T-cell (primary cell): ENCODE data around the gene BTRC. TPM values are rescaled to one million over a fixed set of nuclear protein-coding genes. Genes with fewer than 3 reads are reported as not detected.

Experiments used
- ATAC-seq, 4 experiments: fragments of 200-7000 bp in 3 of 4; fragments of 150-1000 bp in 1 of 4; cut with Tn5 transposase; replicated peaks in 1 of 4; 1 replicate in 3 of 4; 2 replicates in 1 of 4; pipeline ENCODE4 v1.10.0; 2021; ENCODE audit warnings: moderate library complexity in 3 of 4, mild to moderate bottlenecking in 2 of 4, moderate number of reproducible peaks in 1 of 4
- CTCF ChIA-PET, 2 donors: fragments of 300-600 bp; sonication (Branson Sonifier 250); formaldehyde crosslinking; loops; one replicate each; lab custom pipeline; 2022; ENCODE audit warnings: antibody characterized with exemption in 2 of 2; lab: Charles Lee
- POLR2A ChIA-PET, 2 donors: fragments of 300-600 bp; sonication (Branson Sonifier 250); formaldehyde crosslinking; loops; one replicate each; lab custom pipeline; 2022; ENCODE audit warnings: antibody characterized with exemption in 2 of 2; lab: Charles Lee
- DNase-seq, 35 experiments: peaks; one replicate each; pipeline versions ENCODE4 v3.0.0 to v3.0.0-alpha.2; 2013 to 2023
- H3K27ac ChIP-seq: one replicate; pipeline ENCODE4 v1.5.1; 2013; ENCODE audit warnings: low read length
- H3K27me3 ChIP-seq, 2 experiments: replicated peaks in 1 of 2; 1 replicate in 1 of 2; 2 replicates in 1 of 2; pipeline versions ENCODE4 v1.6.1 to v1.7.0; 2013; ENCODE audit warnings: low read length in 1 of 2, mixed read lengths in 1 of 2; ENCODE audit not compliant: control insufficient read depth in 2 of 2, insufficient read depth in 2 of 2; ENCODE audit errors: extremely low read depth in 1 of 2
- H3K36me3 ChIP-seq, 2 donors: 1 replicate in 1 of 2; 2 replicates in 1 of 2; pipeline versions ENCODE4 v1.6.1 to v1.7.0; 2013; ENCODE audit warnings: low read length in 1 of 2; ENCODE audit not compliant: control insufficient read depth in 2 of 2, insufficient read depth in 1 of 2; ENCODE audit errors: extremely low read depth in 1 of 2
- H3K4me1 ChIP-seq, 2 experiments: 1 replicate in 1 of 2; 2 replicates in 1 of 2; pipeline versions ENCODE4 v1.6.1 to v1.7.0; 2013; ENCODE audit warnings: low read length in 2 of 2, mixed read lengths in 1 of 2; ENCODE audit not compliant: insufficient read depth in 2 of 2, control insufficient read depth in 1 of 2; ENCODE audit errors: extremely low read depth in 1 of 2
- H3K4me3 ChIP-seq, 2 donors: 1 replicate in 1 of 2; 2 replicates in 1 of 2; pipeline versions ENCODE4 v1.5.1 to v1.7.0; 2013; ENCODE audit warnings: mild to moderate bottlenecking in 2 of 2, low read length in 1 of 2, moderate library complexity in 1 of 2; ENCODE audit not compliant: control insufficient read depth in 1 of 2; ENCODE audit errors: extremely low read depth in 1 of 2
- H3K9me3 ChIP-seq: 2 replicates; pipeline ENCODE4 v1.7.0; 2013
- H3K27ac Mint-ChIP-seq, 2 donors: one replicate each; pipeline ENCODE4 v1.8.0; 2020 to 2021; ENCODE audit warnings: mild to moderate bottlenecking in 2 of 2, mixed read lengths in 2 of 2
- H3K27me3 Mint-ChIP-seq, 2 donors: one replicate each; pipeline ENCODE4 v1.8.0; 2021 to 2022; ENCODE audit warnings: mixed read lengths in 2 of 2
- H3K36me3 Mint-ChIP-seq: one replicate; pipeline ENCODE4 v1.8.0; 2021; ENCODE audit warnings: mixed read lengths
- H3K4me1 Mint-ChIP-seq, 3 donors: one replicate each; pipeline ENCODE4 v1.8.0; 2020 to 2022; ENCODE audit warnings: mixed read lengths in 3 of 3, mild to moderate bottlenecking in 1 of 3
- H3K4me3 Mint-ChIP-seq, 3 donors: one replicate each; pipeline ENCODE4 v1.8.0; 2020 to 2022; ENCODE audit warnings: mild to moderate bottlenecking in 3 of 3, mixed read lengths in 3 of 3, moderate library complexity in 3 of 3
- H3K9me3 Mint-ChIP-seq, 3 donors: one replicate each; pipeline ENCODE4 v1.8.0; 2020 to 2022; ENCODE audit warnings: mixed read lengths in 3 of 3
- WGBS: methylation state at CpG from one replicate; pipeline ENCODE4 v1.1.5; 2013; ENCODE audit warnings: missing lambda C conversion rate; ENCODE audit not compliant: insufficient coverage; 5-methylcytosine and 5-hydroxymethylcytosine counted together
- total RNA-seq, 35 experiments: library from RNA in 6 of 35; stranded (reverse) in 6 of 35; fragments of 120-200 nt in 1 of 35; gene quantifications; one replicate each; pipeline versions ENCODE4 v1.2.1 to v1.2.4 and lab custom pipeline; 2013 to 2026

The BTRC gene
- total RNA-seq, 5 donors from 2014 or later (not counting 1 experiment from before 2014, with no cell fraction given) = 15.7 to 23.2 (median 17.3) TPM

- ATAC-seq = no peak
- no peak overlapping the region for H3K4me3 Mint-ChIP-seq
- Histone ChIP-seq H3K27ac (no peak overlapping the region), H3K4me1 (no peaks in the 10 kb centered on the region), H3K4me3 (no peak overlapping the region), H3K36me3 (no peaks in the 10 kb centered on the region), H3K9me3 (no peaks in the 10 kb centered on the region), H3K27me3 (no peaks in the 10 kb centered on the region)
- H3K9me3 Mint-ChIP-seq = no peaks in the 10 kb centered on the region
- ChIA-PET CTCF (interaction anchor here (0.6 to 4.1 kb wide), 3 partner anchors 10 to 173 kb away, joined by 3 to 19 read pairs (median 4); no protein-coding TSS in a partner anchor), POLR2A (no interaction called here)
- H3K36me3 Mint-ChIP-seq = peaks cover 2% of the 10 kb centered on the region
- no peaks in the 10 kb centered on the region for H3K27me3 Mint-ChIP-seq
- WGBS = 92% methylated on average over 7 of the region's 7 CpGs
- H3K27ac Mint-ChIP-seq = no peak overlapping the region
- H3K4me1 Mint-ChIP-seq = peaks cover 19 to 29% (median 19%) of the 10 kb centered on the region in 3 donors
- DNase-seq = no peak
Observed at GRCh38 chr10:101446947-101447346, 93.0 kb downstream of the BTRC start.

- Histone ChIP-seq H3K4me1 (no peaks in the 10 kb centered on the region), H3K9me3 (no peaks in the 10 kb centered on the region), H3K27me3 (no peaks in the 10 kb centered on the region), H3K4me3 (no peak overlapping the region), H3K27ac (no peak overlapping the region), H3K36me3 (no peaks in the 10 kb centered on the region)
- ATAC-seq = no peak
- Mint-ChIP-seq H3K9me3 (no peaks in the 10 kb centered on the region), H3K36me3 (no peaks in the 10 kb centered on the region), H3K4me3 (no peak overlapping the region), H3K27me3 (no peaks in the 10 kb centered on the region), H3K27ac (no peak overlapping the region), H3K4me1 (peaks cover 21 to 29% (median 21%) of the 10 kb centered on the region in 3 donors)
- ChIA-PET POLR2A (no interaction called here), CTCF (interaction anchor here (0.6 to 4.1 kb wide), 2 partner anchors 19 to 52 kb away, joined by 3 to 19 read pairs; no protein-coding TSS in a partner anchor)
- no peak for DNase-seq
- WGBS = no CpG with 5 or more reads among the region's 2 CpGs
Observed at GRCh38 chr10:101447477-101447876, 93.5 kb downstream of the BTRC start.

- Mint-ChIP-seq H3K9me3 (no peaks in the 10 kb centered on the region), H3K27me3 (no peaks in the 10 kb centered on the region), H3K27ac (no peak overlapping the region), H3K36me3 (no peaks in the 10 kb centered on the region), H3K4me1 (peaks cover 33 to 43% (median 36%) of the 10 kb centered on the region in 3 donors), H3K4me3 (no peak overlapping the region)
- no peak overlapping the region for H3K27ac ChIP-seq
- WGBS = 100% methylated on average over 1 of the region's 6 CpGs
- no peaks in the 10 kb centered on the region for H3K27me3 ChIP-seq
- H3K4me1 ChIP-seq = peaks cover 0 to 2% of the 10 kb centered on the region in 2 experiments
- CTCF ChIA-PET = interaction anchor here in 1 of 2 donors (1.0 kb wide), 1 partner anchor 16 kb away, joined by 3 read pairs; no protein-coding TSS in a partner anchor
- no peaks in the 10 kb centered on the region for H3K36me3 ChIP-seq
- H3K4me3 ChIP-seq = no peak overlapping the region
- H3K9me3 ChIP-seq = no peaks in the 10 kb centered on the region
- no peak for ATAC-seq
- POLR2A ChIA-PET = no interaction called here
- no peak for DNase-seq
Observed at GRCh38 chr10:101450277-101451080, 96.5 kb downstream of the BTRC start.

- DNase-seq = no peak
- no CpG with 5 or more reads among the region's 1 CpG for WGBS
- H3K9me3 ChIP-seq = no peaks in the 10 kb centered on the region
- Mint-ChIP-seq H3K27me3 (no peaks in the 10 kb centered on the region), H3K9me3 (no peaks in the 10 kb centered on the region), H3K4me1 (peaks cover 33 to 43% (median 36%) of the 10 kb centered on the region in 3 donors), H3K4me3 (no peak overlapping the region), H3K27ac (no peak overlapping the region), H3K36me3 (no peaks in the 10 kb centered on the region)
- no peak for ATAC-seq
- ChIA-PET CTCF (no interaction called here), POLR2A (no interaction called here)
- H3K27ac ChIP-seq = no peak overlapping the region
- peaks cover 0 to 2% of the 10 kb centered on the region in 2 experiments for H3K4me1 ChIP-seq
- no peak overlapping the region for H3K4me3 ChIP-seq
- H3K27me3 ChIP-seq = no peaks in the 10 kb centered on the region
- H3K36me3 ChIP-seq = no peaks in the 10 kb centered on the region
Observed at GRCh38 chr10:101451261-101451660, 97.3 kb downstream of the BTRC start.

GRCh38 chr10:101451667-101452069, 97.7 kb downstream of the BTRC start:
- DNase-seq (no peak), ATAC-seq (no peak)
- Histone ChIP-seq H3K36me3 (no peaks in the 10 kb centered on the region), H3K9me3 (no peaks in the 10 kb centered on the region), H3K4me3 (no peak overlapping the region), H3K4me1 (peaks cover 0 to 2% of the 10 kb centered on the region in 2 experiments), H3K27ac (no peak overlapping the region), H3K27me3 (no peaks in the 10 kb centered on the region)
- ChIA-PET CTCF (no interaction called here), POLR2A (no interaction called here)
- peaks cover 33 to 43% (median 36%) of the 10 kb centered on the region in 3 donors for H3K4me1 Mint-ChIP-seq
- no peaks in the 10 kb centered on the region for H3K36me3 Mint-ChIP-seq
- 97% methylated on average over 5 of the region's 8 CpGs for WGBS
- no peak overlapping the region for H3K27ac Mint-ChIP-seq
- H3K9me3 Mint-ChIP-seq = no peaks in the 10 kb centered on the region
- H3K27me3 Mint-ChIP-seq = no peaks in the 10 kb centered on the region
- H3K4me3 Mint-ChIP-seq = no peak overlapping the region

GRCh38 chr10:101452176-101452575, 98.2 kb downstream of the BTRC start:
- DNase-seq = no peak
- no peaks in the 10 kb centered on the region for H3K27me3 ChIP-seq
- Mint-ChIP-seq H3K27me3 (no peaks in the 10 kb centered on the region), H3K4me3 (no peak overlapping the region), H3K9me3 (no peaks in the 10 kb centered on the region), H3K27ac (no peak overlapping the region), H3K36me3 (no peaks in the 10 kb centered on the region), H3K4me1 (peaks cover 33 to 43% (median 36%) of the 10 kb centered on the region in 3 donors)
- WGBS = 100% methylated on average over 1 of the region's 1 CpG
- ChIA-PET POLR2A (no interaction called here), CTCF (interaction anchor here in 1 of 2 donors (2.4 kb wide), 1 partner anchor 8 kb away, joined by 9 read pairs; no protein-coding TSS in a partner anchor)
- no peaks in the 10 kb centered on the region for H3K36me3 ChIP-seq
- no peaks in the 10 kb centered on the region for H3K9me3 ChIP-seq
- no peak overlapping the region for H3K27ac ChIP-seq
- no peak overlapping the region for H3K4me3 ChIP-seq
- H3K4me1 ChIP-seq = peaks cover 0 to 2% of the 10 kb centered on the region in 2 experiments
- no peak for ATAC-seq
